BLaER1 treated with 17β-estradiol and CSF1 and Interleukin-3, amounts not matched to agents 10 nM and 100 nM (cell line): Measurements from ENCODE around the gene TBC1D8.
A peak's percentile ranks its signal among the peaks of the same experiment; 100 is the strongest.

ENCODE experiments used
- H3K27ac ChIP-seq, 11 experiments: shearing (Covaris generic); formaldehyde crosslinking; 2 replicates each; pipeline ENCODE4 v1.8.1; 2022
- H3K27me3 ChIP-seq, 11 experiments: shearing (Covaris generic); formaldehyde crosslinking; 2 replicates each; pipeline ENCODE4 v1.8.1; 2022
- H3K36me3 ChIP-seq, 11 experiments: shearing (Covaris generic); formaldehyde crosslinking; 2 replicates each; pipeline ENCODE4 v1.8.1; 2022
- H3K4me1 ChIP-seq, 10 experiments: shearing (Covaris generic); formaldehyde crosslinking; 2 replicates each; pipeline ENCODE4 v1.8.1; 2022
- H3K4me2 ChIP-seq, 11 experiments: shearing (Covaris generic); formaldehyde crosslinking; 2 replicates each; pipeline ENCODE4 v1.8.1; 2022
- H3K4me3 ChIP-seq, 10 experiments: shearing (Covaris generic); formaldehyde crosslinking; 2 replicates each; pipeline ENCODE4 v1.8.1; 2022
- H3K9ac ChIP-seq, 11 experiments: shearing (Covaris generic); formaldehyde crosslinking; 2 replicates each; pipeline ENCODE4 v1.8.1; 2022
- H3K9me3 ChIP-seq, 11 experiments: shearing (Covaris generic); formaldehyde crosslinking; replicated peaks in 1 of 11; 2 replicates each; pipeline ENCODE4 v1.8.1; 2022
- H4K20me1 ChIP-seq, 11 experiments: shearing (Covaris generic); formaldehyde crosslinking; 2 replicates each; pipeline ENCODE4 v1.8.1; 2022
- Cebpa-rat ChIP-seq, 11 experiments: shearing (Covaris generic); IDR thresholded peaks; 2 replicates each; pipeline ENCODE4 v1.8.1; 2022

Gene TBC1D8

DNA sequence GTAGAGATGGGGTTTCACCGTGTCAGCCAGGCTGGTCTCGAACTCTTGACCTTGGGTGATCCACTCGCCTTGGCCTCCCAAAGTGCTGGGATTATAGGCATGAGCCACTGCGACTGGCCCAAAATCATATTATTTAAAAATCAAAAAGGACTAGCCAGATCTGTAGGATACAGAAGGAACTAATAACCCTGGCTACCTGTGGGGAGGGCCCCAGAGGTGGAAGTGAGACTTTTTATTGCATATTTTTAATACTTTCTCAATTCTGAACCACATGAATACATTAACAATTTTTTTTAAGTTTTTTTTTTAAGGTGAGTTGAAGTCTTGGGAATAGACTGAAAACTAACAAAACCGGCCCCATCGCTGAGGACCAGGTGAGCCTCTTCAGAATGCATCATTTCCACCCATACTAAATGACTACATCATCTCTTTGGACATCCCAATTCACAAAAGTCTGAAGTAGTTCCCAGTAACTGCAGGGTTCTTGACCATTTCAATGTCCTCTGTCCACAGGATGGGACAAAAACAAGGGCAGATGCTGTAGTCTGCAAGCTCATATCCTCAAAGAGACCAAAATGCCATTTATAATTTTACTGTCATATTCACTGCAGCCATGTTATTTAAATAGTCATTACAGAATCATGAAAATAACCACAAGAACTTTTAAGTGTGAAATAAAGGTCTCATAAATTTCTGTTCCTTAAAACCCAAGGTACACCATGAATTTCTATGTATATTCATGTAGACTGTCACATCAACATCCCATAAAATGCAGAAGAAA is 127.7 kb downstream of the TBC1D8 start:
- no peak overlapping the region for H3K4me2 ChIP-seq
- H3K36me3 ChIP-seq = peaks cover 23 to 98% (median 39%) of the 10 kb centered on the region in 11 experiments
- no peak overlapping the region for H3K27ac ChIP-seq
- no peak overlapping the region for H3K9ac ChIP-seq
- no peak for TF ChIP-seq Cebpa-rat (IDR thresholded peaks at IDR 0.05)
- H3K4me3 ChIP-seq = no peak overlapping the region
- peaks cover 0 to 26% (median 0%) of the 10 kb centered on the region in 11 experiments; a peak in 6 of 22 replicates for H4K20me1 ChIP-seq
- H3K4me1 ChIP-seq = peaks cover 0 to 5% (median 0%) of the 10 kb centered on the region in 10 experiments; a peak in 2 of 20 replicates
- H3K9me3 ChIP-seq = no peaks in the 10 kb centered on the region
- no peaks in the 10 kb centered on the region for H3K27me3 ChIP-seq

DNA sequence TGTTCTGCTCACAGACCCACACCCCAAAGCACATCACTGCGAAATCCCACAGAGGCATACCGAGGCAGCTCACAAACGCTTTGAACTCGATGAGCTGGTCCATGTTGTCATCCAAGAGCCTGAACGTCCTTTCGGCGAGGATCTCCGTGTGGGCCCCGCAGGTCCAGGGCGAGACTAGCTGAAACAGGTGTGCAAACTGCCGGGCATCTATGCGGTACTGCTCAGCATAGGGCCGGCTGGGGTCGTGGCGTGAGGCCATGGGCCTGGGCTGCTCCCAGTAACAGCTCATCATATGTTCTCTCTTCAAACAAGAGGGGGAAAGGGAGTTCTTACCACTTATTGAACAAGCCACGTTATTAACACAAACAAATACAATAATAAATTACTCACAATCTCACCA is 129.0 kb downstream of the TBC1D8 start:
- H4K20me1 ChIP-seq = peaks cover 0 to 26% (median 3%) of the 10 kb centered on the region in 11 experiments; a peak in 7 of 22 replicates
- no peaks in the 10 kb centered on the region for H3K27me3 ChIP-seq
- H3K4me2 ChIP-seq = no peak overlapping the region
- no peak for TF ChIP-seq Cebpa-rat (IDR thresholded peaks at IDR 0.05)
- no peak overlapping the region for H3K4me3 ChIP-seq
- H3K36me3 ChIP-seq = peaks cover 31 to 97% (median 45%) of the 10 kb centered on the region in 11 experiments
- H3K27ac ChIP-seq = no peak overlapping the region
- no peak overlapping the region for H3K9ac ChIP-seq
- no peaks in the 10 kb centered on the region for H3K9me3 ChIP-seq
- no peaks in the 10 kb centered on the region for H3K4me1 ChIP-seq

DNA sequence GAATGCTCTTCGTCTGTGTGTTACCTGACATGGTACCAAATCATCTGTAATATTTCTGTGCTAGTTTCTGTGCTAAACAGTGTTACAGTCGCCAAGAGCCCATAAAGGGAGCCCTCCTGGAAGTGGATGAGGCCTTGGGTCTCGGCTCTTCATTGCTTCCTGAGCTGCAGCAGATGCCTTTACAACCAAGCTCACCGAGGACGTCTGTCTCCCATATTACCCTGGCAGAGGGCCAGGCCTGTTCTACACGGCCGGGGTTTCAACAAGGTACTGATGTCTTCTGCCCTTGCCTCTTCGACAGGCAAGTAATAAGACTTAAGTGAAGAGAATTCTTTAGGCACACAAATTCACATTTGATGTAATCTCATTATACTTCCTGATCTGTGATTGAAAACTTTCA is 132.2 kb downstream of the TBC1D8 start:
- no peak for TF ChIP-seq Cebpa-rat (IDR thresholded peaks at IDR 0.05)
- H3K4me3 ChIP-seq = no peak overlapping the region
- H4K20me1 ChIP-seq = peaks cover 0 to 26% (median 3%) of the 10 kb centered on the region in 11 experiments; a peak in 6 of 22 replicates
- H3K9ac ChIP-seq = no peak overlapping the region
- no peak overlapping the region for H3K27ac ChIP-seq
- peaks cover 43 to 85% (median 64%) of the 10 kb centered on the region in 11 experiments for H3K36me3 ChIP-seq
- no peak overlapping the region for H3K4me2 ChIP-seq
- H3K27me3 ChIP-seq = no peaks in the 10 kb centered on the region
- H3K9me3 ChIP-seq = peaks cover 0 to 17% (median 16%) of the 10 kb centered on the region in 11 experiments; a peak in 19 of 22 replicates
- H3K4me1 ChIP-seq = no peaks in the 10 kb centered on the region

DNA sequence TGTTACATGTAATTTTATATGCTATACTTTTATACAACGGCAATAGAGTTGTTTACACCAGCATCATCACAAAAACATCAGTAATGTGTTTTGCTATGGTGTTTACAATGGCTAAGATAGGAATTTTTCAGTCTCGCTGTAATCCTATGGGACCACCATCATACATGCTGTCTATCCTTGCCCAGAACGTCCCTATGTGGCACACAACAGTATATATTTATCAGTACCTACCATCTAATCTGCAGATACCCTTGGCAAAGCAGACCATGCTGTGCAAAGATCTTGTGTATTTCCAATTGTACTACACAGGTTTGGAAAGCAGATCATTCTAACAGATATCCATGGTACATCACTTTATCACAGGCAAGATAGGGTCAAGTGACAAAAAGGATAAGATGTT is 133.8 kb downstream of the TBC1D8 start:
- Histone ChIP-seq H3K27ac (no peak overlapping the region), H3K4me2 (no peak overlapping the region), H3K9me3 (peaks cover 0 to 24% (median 17%) of the 10 kb centered on the region in 11 experiments; a peak in 19 of 22 replicates), H3K36me3 (peaks cover 55 to 85% (median 74%) of the 10 kb centered on the region in 11 experiments), H3K27me3 (no peaks in the 10 kb centered on the region), H3K4me3 (no peak overlapping the region), H3K9ac (no peak overlapping the region), H4K20me1 (peaks cover 1 to 33% (median 12%) of the 10 kb centered on the region in 11 experiments; a peak in 17 of 22 replicates), H3K4me1 (no peaks in the 10 kb centered on the region)
- no peak for TF ChIP-seq Cebpa-rat (IDR thresholded peaks at IDR 0.05)

DNA sequence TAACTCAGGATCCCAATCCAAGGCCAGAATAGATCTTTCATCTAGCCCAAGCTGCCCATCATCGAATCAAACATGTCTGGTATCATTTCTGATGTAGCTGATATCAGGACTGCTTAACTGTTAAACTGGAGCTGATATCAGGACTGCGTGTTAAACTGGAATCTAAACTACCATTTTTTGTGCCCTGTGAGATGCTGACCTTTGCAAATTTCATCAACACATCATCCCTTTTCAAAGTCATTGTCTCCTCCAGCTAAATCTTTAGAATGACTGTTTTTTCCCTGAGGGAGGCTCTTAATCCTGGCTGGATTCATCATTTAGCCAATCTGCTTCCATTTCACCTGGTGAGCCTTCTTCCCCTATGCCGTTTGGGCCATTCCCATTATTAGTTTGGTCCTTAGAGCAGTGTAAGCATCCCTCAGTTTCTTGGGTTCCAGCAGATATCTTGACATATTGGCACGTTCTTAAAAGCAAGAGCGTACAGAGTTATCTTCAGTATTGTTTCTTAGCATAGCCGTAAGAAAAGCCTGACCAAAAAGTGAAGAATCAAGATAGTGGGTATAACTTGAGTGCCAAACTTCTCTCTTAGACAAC is 136.8 kb downstream of the TBC1D8 start:
- Histone ChIP-seq H3K27ac (no peak overlapping the region), H3K4me1 (0 out of 20 replicates have a peak, but pooled peaks cover 0 to 4% (median 0%) of the 10 kb centered on the region in 10 experiments), H3K36me3 (peaks cover 57 to 87% (median 74%) of the 10 kb centered on the region in 11 experiments), H3K4me3 (no peak overlapping the region), H3K4me2 (no peak overlapping the region), H3K9ac (no peak overlapping the region), H3K9me3 (peaks cover 0 to 24% (median 17%) of the 10 kb centered on the region in 11 experiments; a peak in 19 of 22 replicates), H4K20me1 (peaks cover 20 to 54% (median 38%) of the 10 kb centered on the region in 11 experiments; a peak in 21 of 22 replicates), H3K27me3 (no peaks in the 10 kb centered on the region)
- TF ChIP-seq Cebpa-rat (IDR thresholded peaks at IDR 0.05) = no peak

DNA sequence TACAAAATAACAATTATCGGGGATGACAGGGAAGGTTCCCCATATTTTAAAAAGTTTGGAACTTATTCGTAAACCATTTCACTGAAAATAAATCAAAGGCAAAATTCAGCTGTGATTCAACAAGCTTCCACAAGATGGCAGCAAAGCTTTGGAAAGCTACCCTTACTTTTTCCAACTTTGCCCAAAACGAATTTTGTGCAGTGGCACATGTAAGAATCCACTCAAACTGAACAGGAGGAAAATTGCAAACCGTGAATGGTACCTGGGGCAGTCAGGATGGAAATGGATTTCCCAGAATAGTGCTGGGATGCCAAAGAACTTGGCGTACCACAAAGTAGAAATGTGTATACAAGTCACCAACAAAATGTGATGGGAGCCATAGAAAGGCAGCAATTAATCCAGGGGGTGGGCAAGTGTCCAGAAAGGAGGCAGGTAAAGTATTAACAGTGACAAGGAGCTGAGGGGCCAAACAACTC is 138.4 kb downstream of the TBC1D8 start:
- Histone ChIP-seq H3K9me3 (peaks cover 0 to 24% (median 17%) of the 10 kb centered on the region in 11 experiments; a peak in 19 of 22 replicates), H3K36me3 (peaks cover 60 to 88% (median 74%) of the 10 kb centered on the region in 11 experiments), H3K4me3 (no peak overlapping the region), H4K20me1 (peaks cover 32 to 61% (median 54%) of the 10 kb centered on the region in 11 experiments), H3K4me2 (no peak overlapping the region), H3K27me3 (no peaks in the 10 kb centered on the region), H3K4me1 (peaks cover 0 to 13% (median 9%) of the 10 kb centered on the region in 10 experiments; a peak in 7 of 20 replicates), H3K27ac (no peak overlapping the region), H3K9ac (no peak overlapping the region)
- no peak for TF ChIP-seq Cebpa-rat (IDR thresholded peaks at IDR 0.05)

DNA sequence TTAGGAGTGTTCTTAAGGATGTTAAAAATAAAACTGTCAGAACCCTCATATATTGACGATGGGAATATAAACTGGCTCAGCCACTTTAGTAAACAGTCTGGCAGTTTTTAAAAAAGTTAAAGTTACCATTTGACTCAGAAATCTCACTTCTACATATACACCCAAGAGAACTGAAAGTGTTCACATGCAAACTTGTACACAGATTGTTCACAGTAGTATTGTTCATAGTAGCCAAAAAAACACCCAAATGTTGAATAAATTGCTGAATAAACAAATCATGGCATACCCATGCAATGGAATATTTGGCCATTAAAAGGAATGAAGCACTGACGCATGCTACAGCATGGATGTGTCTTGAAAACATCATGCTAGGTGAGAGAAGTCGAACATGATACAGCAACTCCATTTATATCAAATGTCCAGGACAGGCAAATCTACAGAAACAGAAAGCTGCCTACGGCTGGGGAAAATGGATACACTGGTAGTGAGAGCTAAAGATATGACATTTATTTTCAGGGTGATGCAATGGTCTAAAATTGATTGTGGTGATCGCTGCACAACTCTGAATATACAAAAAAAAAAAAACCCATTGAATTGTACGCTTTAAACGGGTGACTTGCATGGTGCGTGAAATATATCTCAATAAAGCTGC is 139.0 kb downstream of the TBC1D8 start:
- Histone ChIP-seq H3K4me1 (peaks cover 0 to 18% (median 11%) of the 10 kb centered on the region in 10 experiments; a peak in 10 of 20 replicates), H3K36me3 (peaks cover 63 to 88% (median 76%) of the 10 kb centered on the region in 11 experiments), H3K27ac (no peak overlapping the region)

DNA sequence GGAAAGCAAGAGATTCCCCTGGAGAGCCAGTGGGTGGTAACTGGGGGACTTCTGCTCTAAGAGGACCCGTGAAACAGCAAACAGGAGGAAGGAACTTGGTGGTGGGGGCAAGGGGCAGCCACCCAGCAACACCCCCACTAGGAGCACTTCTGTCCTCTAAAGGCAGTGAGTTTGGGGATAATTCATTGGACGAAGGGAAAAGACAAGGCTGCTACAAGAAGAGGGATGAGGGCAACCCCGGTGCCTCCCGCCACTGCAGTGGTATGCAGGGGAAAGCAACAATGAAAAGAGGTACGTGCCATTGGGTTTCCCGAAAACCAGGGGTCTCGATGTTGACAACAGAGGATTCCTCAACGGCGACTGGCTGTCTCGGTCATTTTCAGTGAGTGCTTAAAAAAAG is 140.0 kb downstream of the TBC1D8 start:
- Histone ChIP-seq H3K4me2 (no peak overlapping the region), H3K27ac (peak overlapping the region in 1 of 11 experiments; percentile 35; a peak in 3 of 22 replicates), H4K20me1 (peaks cover 48 to 77% (median 69%) of the 10 kb centered on the region in 11 experiments), H3K9ac (peak overlapping the region in 6 of 11 experiments; percentile 1 to 23 (median 13); a peak in 3 of 22 replicates), H3K4me1 (peaks cover 4 to 29% (median 17%) of the 10 kb centered on the region in 10 experiments; a peak in 15 of 20 replicates), H3K4me3 (no peak overlapping the region), H3K9me3 (peaks cover 0 to 24% (median 17%) of the 10 kb centered on the region in 11 experiments; a peak in 19 of 22 replicates), H3K27me3 (no peaks in the 10 kb centered on the region), H3K36me3 (peaks cover 73 to 98% (median 83%) of the 10 kb centered on the region in 11 experiments)
- no peak for TF ChIP-seq Cebpa-rat (IDR thresholded peaks at IDR 0.05)

More for the DNA sequence above, 139.0 kb downstream of the TBC1D8 start:
- Histone ChIP-seq H3K4me3 (no peak overlapping the region), H4K20me1 (peaks cover 38 to 67% (median 58%) of the 10 kb centered on the region in 11 experiments), H3K4me2 (no peak overlapping the region), H3K27me3 (no peaks in the 10 kb centered on the region), H3K9me3 (peaks cover 0 to 24% (median 17%) of the 10 kb centered on the region in 11 experiments; a peak in 19 of 22 replicates), H3K9ac (0 out of 22 replicates have a peak overlapping the region, but pooled peaks of 1 of the 11 experiments have one; percentile 5)
- TF ChIP-seq Cebpa-rat (IDR thresholded peaks at IDR 0.05) = no peak
